Gastrocnemius medialis (tissue), 4 donors: ENCODE measurements around the gene FAM167B. TPM values are rescaled to one million over a fixed set of nuclear protein-coding genes. Genes with fewer than 3 reads are reported as not detected.
"Not testable (repeated sequence)": the region's sequence is repeated elsewhere in the genome, so short reads cannot be mapped to it uniquely, and the experiment has no call there.

Experiments used
- ATAC-seq, 2 donors: fragments of 150-250 bp; one replicate each; pipeline ENCODE4 v1.9.1; 2016
- DNase-seq, 2 donors: peaks; one replicate each; pipeline ENCODE4 v3.0.0-alpha.2; 2019
- H3K27ac ChIP-seq, 4 donors: fragments of 200-600 bp; sonication (generic); 1 replicate in 1 of 4; 2 replicates in 3 of 4; pipeline ENCODE4 v1.5.1; 2016 to 2018; ENCODE audit warnings: mild to moderate bottlenecking in 2 of 4, moderate library complexity in 1 of 4
- H3K27me3 ChIP-seq, 3 donors: fragments of 200-600 bp; sonication (generic) in 2 of 3; 1 replicate in 1 of 3; 2 replicates in 2 of 3; pipeline versions ENCODE4 v1.5.1 to v1.6.0; 2016 to 2019; ENCODE audit warnings: mild to moderate bottlenecking in 1 of 3, moderate library complexity in 1 of 3
- H3K36me3 ChIP-seq, 2 donors: fragments of 200-600 bp; sonication (generic) in 1 of 2; one replicate each; pipeline ENCODE4 v1.5.1; 2017 to 2018
- H3K4me1 ChIP-seq, 2 donors: fragments of 200-600 bp; sonication (generic) in 1 of 2; one replicate each; pipeline ENCODE4 v1.5.1; 2016 to 2017; ENCODE audit warnings: mild to moderate bottlenecking in 2 of 2
- H3K4me3 ChIP-seq, 4 donors: fragments of 200-600 bp; sonication (generic) in 3 of 4; 1 replicate in 1 of 4; 2 replicates in 3 of 4; pipeline ENCODE4 v1.5.1; 2016 to 2019; ENCODE audit warnings: mild to moderate bottlenecking in 2 of 4
- H3K9me3 ChIP-seq, 3 donors: fragments of 200-600 bp; sonication (generic) in 2 of 3; 1 replicate in 1 of 3; 2 replicates in 2 of 3; pipeline ENCODE4 v1.5.1; 2016 to 2019
- POLR2A ChIP-seq, 2 donors: fragments of 450-650 bp; IDR thresholded peaks; one replicate each; pipeline ENCODE4 v1.6.1; 2017; ENCODE audit warnings: antibody characterized with exemption in 2 of 2, mild to moderate bottlenecking in 2 of 2, moderate library complexity in 2 of 2
- in situ Hi-C, 4 donors: fragments of 200-750 bp; cut with MboI; loops; one replicate each; pipeline versions ENCODE4 v1.15.0 to v1.8.0; 2017; ENCODE audit warnings: low sequenced_read_pairs in 4 of 4
- intact Hi-C: fragments of 100-400 bp; cut with DNase I; formaldehyde crosslinking; loops from one replicate; pipeline ENCODE4 v1.15.1; 2023; ENCODE audit warnings: low total_unique reads
- total RNA-seq, 4 donors: library from RNA; depleted of rRNA; stranded (reverse); fragments of >200 nt; gene quantifications; one replicate each; pipeline versions ENCODE4 v1.1.0 to v1.2.3, GENCODE V29; 2016
- TF ChIP-seq, protein P1 (sequence below), 5 experiments: fragments of 450-650 bp in 3 of 5; fragments of 200-600 bp in 2 of 5; sonication (generic) in 2 of 5; IDR thresholded peaks in 4 of 5; conservative IDR thresholded peaks in 1 of 5; 1 replicate in 4 of 5; 2 replicates in 1 of 5; pipeline ENCODE4 v1.5.1; 2016 to 2019; ENCODE audit warnings: antibody characterized with exemption in 5 of 5, mild to moderate bottlenecking in 3 of 5, moderate library complexity in 3 of 5

Gene FAM167B
- total RNA-seq, 4 donors from 2014 or later = 1.1 to 2.9 (median 2.3) TPM

DNA sequence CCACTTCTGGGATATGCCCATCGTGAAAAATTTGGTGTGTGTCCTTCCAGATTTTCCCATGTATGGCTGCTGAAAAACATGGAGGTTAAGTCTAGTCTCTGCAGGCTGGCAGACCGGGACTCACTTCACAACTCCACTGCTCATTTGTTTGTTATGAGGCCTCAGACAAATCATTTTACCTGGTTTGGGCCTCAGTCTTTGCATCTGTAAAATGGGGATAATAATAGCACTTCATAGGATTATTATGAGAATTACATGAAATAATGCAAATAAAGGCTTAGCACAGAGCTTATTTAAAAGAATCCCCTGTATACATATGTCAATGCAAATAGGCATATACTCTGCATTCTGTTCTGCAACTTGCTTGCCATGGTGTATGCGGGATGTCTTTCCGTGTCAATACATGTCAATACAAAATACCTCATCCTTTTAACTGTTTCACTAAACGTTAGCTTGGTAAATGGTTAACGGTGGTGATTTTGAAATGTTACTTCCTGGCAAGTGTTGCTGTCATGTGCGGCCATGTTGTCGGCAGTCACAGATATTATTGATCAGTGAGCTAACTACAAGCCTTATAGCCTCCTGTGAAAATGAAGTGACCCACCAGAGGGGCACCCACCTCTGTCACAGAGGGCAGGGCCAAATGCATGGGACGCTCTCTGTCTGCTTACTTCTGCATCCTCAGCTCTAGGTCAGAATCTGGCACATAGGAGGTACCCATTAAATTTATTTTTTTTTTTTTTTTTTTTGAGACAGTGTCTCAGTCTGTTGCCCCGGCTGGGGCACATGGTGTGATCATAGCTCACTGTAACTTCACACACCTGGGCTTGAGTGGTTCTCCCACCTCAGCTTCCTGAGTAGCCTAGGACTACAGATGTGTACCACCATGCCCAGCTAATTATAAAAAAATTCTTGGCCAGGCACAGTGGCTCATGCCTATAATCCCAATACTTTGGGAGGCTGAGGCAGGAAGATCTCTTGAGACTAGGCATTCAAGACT, 8.3 kb downstream of the FAM167B start:
- Histone ChIP-seq H3K27ac (no peak overlapping the region), H3K27me3 (no peaks in the 10 kb centered on the region), H3K4me1 (peaks cover 0 to 17% of the 10 kb centered on the region in 2 donors), H3K4me3 (no peak overlapping the region), H3K9me3 (no peaks in the 10 kb centered on the region), H3K36me3 (no peaks in the 10 kb centered on the region)
- intact Hi-C loops (no loop called here), in situ Hi-C loops (no loop called here)
- no peak for ATAC-seq
- DNase-seq = no peak
- TF ChIP-seq, protein P1, sequence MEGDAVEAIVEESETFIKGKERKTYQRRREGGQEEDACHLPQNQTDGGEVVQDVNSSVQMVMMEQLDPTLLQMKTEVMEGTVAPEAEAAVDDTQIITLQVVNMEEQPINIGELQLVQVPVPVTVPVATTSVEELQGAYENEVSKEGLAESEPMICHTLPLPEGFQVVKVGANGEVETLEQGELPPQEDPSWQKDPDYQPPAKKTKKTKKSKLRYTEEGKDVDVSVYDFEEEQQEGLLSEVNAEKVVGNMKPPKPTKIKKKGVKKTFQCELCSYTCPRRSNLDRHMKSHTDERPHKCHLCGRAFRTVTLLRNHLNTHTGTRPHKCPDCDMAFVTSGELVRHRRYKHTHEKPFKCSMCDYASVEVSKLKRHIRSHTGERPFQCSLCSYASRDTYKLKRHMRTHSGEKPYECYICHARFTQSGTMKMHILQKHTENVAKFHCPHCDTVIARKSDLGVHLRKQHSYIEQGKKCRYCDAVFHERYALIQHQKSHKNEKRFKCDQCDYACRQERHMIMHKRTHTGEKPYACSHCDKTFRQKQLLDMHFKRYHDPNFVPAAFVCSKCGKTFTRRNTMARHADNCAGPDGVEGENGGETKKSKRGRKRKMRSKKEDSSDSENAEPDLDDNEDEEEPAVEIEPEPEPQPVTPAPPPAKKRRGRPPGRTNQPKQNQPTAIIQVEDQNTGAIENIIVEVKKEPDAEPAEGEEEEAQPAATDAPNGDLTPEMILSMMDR (IDR thresholded peaks at IDR 0.05 in 4 of 5, conservative IDR thresholded peaks at IDR 0.05 in 1 of 5) = no peak
- TF ChIP-seq POLR2A (IDR thresholded peaks at IDR 0.05) = no peak

DNA sequence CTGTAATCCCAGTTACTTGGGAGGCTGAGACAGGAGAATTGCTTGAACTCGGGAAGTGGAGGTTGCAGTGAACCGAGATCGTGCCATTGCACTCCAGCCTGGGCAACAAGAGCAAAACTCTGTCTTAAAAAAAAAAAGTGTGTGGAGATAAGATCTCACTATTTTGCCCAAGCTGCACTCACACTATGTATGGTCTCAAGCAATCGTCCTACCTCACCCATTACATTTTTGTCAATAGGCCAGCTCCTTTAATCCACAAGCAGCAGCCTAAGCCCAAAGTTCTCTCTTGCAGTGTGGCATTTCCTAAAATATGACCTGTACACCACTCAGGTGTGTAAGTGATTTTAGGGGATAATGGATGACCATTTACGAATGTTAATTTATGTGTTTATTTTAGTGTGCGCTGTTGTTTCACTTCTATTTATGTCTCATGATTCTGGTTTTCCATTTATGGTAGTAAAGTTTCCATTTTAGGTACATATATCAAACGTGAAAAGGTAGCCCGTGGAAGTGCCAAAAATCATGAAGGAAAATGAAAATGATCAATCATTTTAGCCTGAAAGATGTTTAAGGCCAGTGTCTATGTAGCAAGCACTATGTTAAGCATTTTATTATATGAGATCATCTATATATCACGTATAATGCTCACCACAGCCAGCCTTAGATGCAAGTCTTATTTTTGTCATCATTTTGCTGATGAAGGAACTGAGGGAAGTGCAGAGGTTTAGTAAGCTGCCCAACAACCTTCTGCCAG, 9.6 kb downstream of the FAM167B start:
- Histone ChIP-seq H3K27ac (no peak overlapping the region), H3K36me3 (no peaks in the 10 kb centered on the region), H3K9me3 (no peaks in the 10 kb centered on the region), H3K27me3 (no peaks in the 10 kb centered on the region), H3K4me1 (peaks cover 0 to 10% of the 10 kb centered on the region in 2 donors), H3K4me3 (no peak overlapping the region)
- no peak for DNase-seq
- intact Hi-C loops (no loop called here), in situ Hi-C loops (no loop called here)
- TF ChIP-seq, protein P1 (IDR thresholded peaks at IDR 0.05 in 4 of 5, conservative IDR thresholded peaks at IDR 0.05 in 1 of 5) = no peak
- TF ChIP-seq POLR2A (IDR thresholded peaks at IDR 0.05) = no peak
- ATAC-seq = no peak

DNA sequence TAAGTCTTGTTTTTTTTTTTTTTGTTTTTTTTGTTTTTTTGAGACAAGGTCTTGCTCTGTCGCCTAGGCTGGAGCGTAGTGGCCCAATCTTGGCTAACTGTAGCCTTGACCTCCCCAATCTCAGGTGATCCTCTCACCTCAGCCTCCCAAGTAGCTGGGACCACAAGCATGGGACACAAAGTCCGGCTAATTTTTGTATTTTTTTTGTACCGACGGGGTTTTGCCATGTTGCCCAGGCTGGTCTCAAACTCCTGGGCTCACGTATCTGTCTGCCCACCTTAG, 10.1 kb downstream of the FAM167B start:
- in situ Hi-C loops = no loop called here

DNA sequence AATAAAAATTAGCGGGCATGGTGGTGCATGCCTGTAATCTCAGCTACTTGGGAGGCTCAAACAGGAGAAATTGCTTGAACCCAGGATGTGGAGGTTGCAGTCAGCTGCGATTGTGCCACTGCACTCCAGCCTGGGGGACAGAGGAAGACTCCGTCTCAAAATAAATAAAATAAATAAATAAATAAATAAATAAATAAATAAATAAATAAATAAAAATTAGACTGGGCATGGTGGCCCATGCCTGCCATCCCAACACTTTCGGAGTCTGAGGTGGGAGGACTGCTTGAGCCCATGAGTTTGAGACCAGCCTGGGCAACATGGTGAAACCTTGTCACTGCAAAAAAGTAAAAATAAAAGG, 16.2 kb downstream of the FAM167B start:
- in situ Hi-C loops, intact Hi-C loops, ATAC-seq: not testable (repeated sequence)

More for the DNA sequence above, 10.1 kb downstream of the FAM167B start:
- no peaks in the 10 kb centered on the region for H3K27me3 ChIP-seq
- peaks cover 0 to 9% of the 10 kb centered on the region in 2 donors for H3K4me1 ChIP-seq
- DNase-seq (no peak), ATAC-seq (no peak)
- TF ChIP-seq, protein P1 (IDR thresholded peaks at IDR 0.05 in 4 of 5, conservative IDR thresholded peaks at IDR 0.05 in 1 of 5) = no peak
- TF ChIP-seq POLR2A (IDR thresholded peaks at IDR 0.05) = no peak
- H3K9me3 ChIP-seq = no peaks in the 10 kb centered on the region
- H3K36me3 ChIP-seq = no peaks in the 10 kb centered on the region
- intact Hi-C loops = no loop called here
- no peak overlapping the region for H3K27ac ChIP-seq
- no peak overlapping the region for H3K4me3 ChIP-seq

DNA sequence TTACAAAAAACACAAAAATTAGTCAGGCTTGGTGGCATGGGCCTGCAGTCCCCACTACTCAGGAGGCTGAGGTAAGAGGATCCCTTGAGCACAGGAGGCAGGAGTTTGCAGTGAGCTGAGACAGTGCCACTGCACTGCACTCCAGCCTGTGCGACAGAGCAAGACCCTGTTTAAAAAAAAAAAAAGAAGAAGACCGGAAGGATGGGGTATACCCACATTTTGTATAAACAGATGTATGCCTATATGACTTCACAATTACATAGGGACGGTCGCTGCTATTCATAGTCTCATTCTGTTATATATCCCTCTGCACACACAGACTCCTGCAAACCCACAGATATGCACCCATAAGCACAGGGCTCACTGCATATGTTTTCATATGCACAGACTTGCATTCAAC, 16.7 kb downstream of the FAM167B start:
- no peaks in the 10 kb centered on the region for H3K9me3 ChIP-seq
- no peak overlapping the region for H3K4me3 ChIP-seq
- intact Hi-C loops (no loop called here), in situ Hi-C loops (no loop called here)
- ATAC-seq = no peak
- H3K36me3 ChIP-seq = no peaks in the 10 kb centered on the region
- TF ChIP-seq, protein P1 (IDR thresholded peaks at IDR 0.05 in 4 of 5, conservative IDR thresholded peaks at IDR 0.05 in 1 of 5) = no peak
- TF ChIP-seq POLR2A (IDR thresholded peaks at IDR 0.05) = no peak
- DNase-seq = no peak
- H3K4me1 ChIP-seq = no peaks in the 10 kb centered on the region
- H3K27me3 ChIP-seq = no peaks in the 10 kb centered on the region
- no peak overlapping the region for H3K27ac ChIP-seq

More for the DNA sequence above, 16.2 kb downstream of the FAM167B start:
- not testable (repeated sequence) for H3K4me1 ChIP-seq, H3K9me3 ChIP-seq, H3K36me3 ChIP-seq, H3K27ac ChIP-seq, DNase-seq, H3K4me3 ChIP-seq, H3K27me3 ChIP-seq
